H1 (cell line): ENCODE data around the gene CGN. TPM values are rescaled to one million over a fixed set of nuclear protein-coding genes. Genes with fewer than 3 reads are reported as not detected.

ENCODE experiments used
- CTCF ChIA-PET: fragments of 300-600 bp; sonication (Branson Sonifier 250); formaldehyde crosslinking; loops from one replicate; lab custom pipeline; 2021; ENCODE audit not compliant: partially characterized antibody; lab: Charles Lee
- POLR2A ChIA-PET: fragments of 300-600 bp; sonication (Branson Sonifier 250); formaldehyde crosslinking; loops from one replicate; lab custom pipeline; 2021; ENCODE audit warnings: inconsistent platforms; ENCODE audit not compliant: partially characterized antibody; lab: Charles Lee
- DNase-seq, 2 experiments: peaks; one replicate each; pipeline versions ENCODE4 v3.0.0 to v3.0.0-alpha.2; 2010 to 2022; ENCODE audit warnings: low spot score in 2 of 2, low read depth in 1 of 2, mixed read lengths in 1 of 2
- FAIRE-seq: peaks from 2 replicates; lab custom pipeline; 2011; peaks lifted over from hg19 to GRCh38; lab: Jason Lieb, UNC
- H2AFZ ChIP-seq: 2 replicates; pipeline ENCODE4 v1.8.1; 2012; ENCODE audit warnings: low read length, inconsistent platforms
- H2AK5ac ChIP-seq: 2 replicates; pipeline ENCODE4 v1.6.1; 2013; ENCODE audit warnings: low read depth, low read length
- H2BK120ac ChIP-seq: replicated peaks from 2 replicates; pipeline ENCODE3; 2013; ENCODE audit warnings: low read depth, low read length, inconsistent platforms
- H2BK12ac ChIP-seq: 2 replicates; pipeline ENCODE4 v1.6.1; 2013; ENCODE audit warnings: low read depth, low read length
- H2BK15ac ChIP-seq: 2 replicates; pipeline ENCODE4 v1.6.1; 2013; ENCODE audit warnings: low read length
- H2BK20ac ChIP-seq: 2 replicates; pipeline ENCODE4 v1.6.1; 2013; ENCODE audit warnings: low read length
- H2BK5ac ChIP-seq: 2 replicates; pipeline ENCODE4 v1.6.1; 2013; ENCODE audit warnings: low read depth, low read length
- H3K14ac ChIP-seq: 2 replicates; pipeline ENCODE4 v1.6.1; 2013; ENCODE audit warnings: inconsistent platforms; ENCODE audit not compliant: insufficient read length
- H3K18ac ChIP-seq: 2 replicates; pipeline ENCODE4 v1.6.1; 2013; ENCODE audit warnings: low read length; ENCODE audit errors: extremely low read depth
- H3K23ac ChIP-seq: 2 replicates; pipeline ENCODE4 v1.6.1; 2013; ENCODE audit warnings: inconsistent platforms; ENCODE audit not compliant: insufficient read length
- H3K23me2 ChIP-seq: 2 replicates; pipeline ENCODE4 v1.6.1; 2013; ENCODE audit warnings: low read depth, low read length
- H3K27ac ChIP-seq: 2 replicates; pipeline ENCODE4 v1.6.1; 2011; ENCODE audit warnings: low read depth, low read length, inconsistent platforms
- H3K27me3 ChIP-seq, 4 experiments: replicated peaks in 1 of 4; 1 replicate in 1 of 4; 2 replicates in 3 of 4; pipeline versions ENCODE4 v1.6.1 to v1.8.1; 2011 to 2013; ENCODE audit warnings: low read length in 3 of 4, mild to moderate bottlenecking in 3 of 4, inconsistent platforms in 2 of 4, mixed read lengths in 2 of 4, moderate library complexity in 1 of 4; ENCODE audit not compliant: control insufficient read depth in 3 of 4, insufficient read depth in 3 of 4; ENCODE audit errors: extremely low read depth in 1 of 4
- H3K36me3 ChIP-seq, 4 experiments: 2 replicates each; pipeline versions ENCODE4 v1.6.1 to v1.8.1; 2011 to 2013; ENCODE audit warnings: mild to moderate bottlenecking in 4 of 4, low read length in 3 of 4, moderate library complexity in 2 of 4, control low read depth in 1 of 4, inconsistent platforms in 1 of 4; ENCODE audit not compliant: insufficient read depth in 4 of 4, control insufficient read depth in 2 of 4
- H3K4ac ChIP-seq: replicated peaks from 2 replicates; pipeline ENCODE3; 2013; ENCODE audit warnings: low read length, low read depth, mixed read lengths, inconsistent platforms; ENCODE audit not compliant: insufficient read length
- H3K4me1 ChIP-seq, 4 experiments: replicated peaks in 1 of 4; 1 replicate in 1 of 4; 2 replicates in 3 of 4; pipeline versions ENCODE4 v1.6.1 to v1.8.1; 2011 to 2013; ENCODE audit warnings: low read length in 3 of 4, inconsistent platforms in 2 of 4, mixed read lengths in 1 of 4; ENCODE audit not compliant: insufficient read depth in 4 of 4, control insufficient read depth in 3 of 4
- H3K4me2 ChIP-seq, 2 experiments: 2 replicates each; pipeline versions ENCODE4 v1.6.1 to v1.8.1; 2011 to 2013; ENCODE audit warnings: low read depth in 2 of 2, low read length in 2 of 2, control low read depth in 1 of 2, inconsistent platforms in 1 of 2, mild to moderate bottlenecking in 1 of 2; ENCODE audit not compliant: insufficient read depth in 1 of 2
- H3K4me3 ChIP-seq, 4 experiments: fragments of 200-600, 300-600 bp in 1 of 4; sonication (generic), shearing (Covaris generic), sonication (Bioruptor Twin) in 1 of 4; 2 replicates each; pipeline versions ENCODE4 v1.5.1 to v1.8.1; 2011 to 2016; ENCODE audit warnings: low read length in 4 of 4, low read depth in 3 of 4, control low read depth in 2 of 4, inconsistent platforms in 2 of 4, mild to moderate bottlenecking in 2 of 4, mixed read lengths in 1 of 4, moderate library complexity in 1 of 4; ENCODE audit not compliant: insufficient read depth in 2 of 4; ENCODE audit errors: extremely low read depth in 1 of 4
- H3K56ac ChIP-seq: replicated peaks from 2 replicates; pipeline ENCODE3; 2013; ENCODE audit warnings: low read depth, mild to moderate bottlenecking, mixed read lengths, low read length, inconsistent platforms; ENCODE audit not compliant: insufficient read length
- H3K79me1 ChIP-seq: 2 replicates; pipeline ENCODE4 v1.6.1; 2013; ENCODE audit warnings: low read depth, low read length, control low read depth
- H3K79me2 ChIP-seq, 2 experiments: 2 replicates each; pipeline versions ENCODE4 v1.6.1 to v1.8.1; 2012 to 2013; ENCODE audit warnings: low read length in 2 of 2, mild to moderate bottlenecking in 2 of 2, inconsistent platforms in 1 of 2; ENCODE audit not compliant: insufficient read depth in 2 of 2, control insufficient read depth in 1 of 2
- H3K9ac ChIP-seq, 4 experiments: replicated peaks in 1 of 4; 1 replicate in 1 of 4; 2 replicates in 3 of 4; pipeline versions ENCODE4 v1.6.1 to v1.8.1; 2011 to 2013; ENCODE audit warnings: low read depth in 3 of 4, low read length in 3 of 4, control low read depth in 2 of 4, mild to moderate bottlenecking in 2 of 4, moderate library complexity in 2 of 4, inconsistent platforms in 1 of 4; ENCODE audit errors: extremely low read depth in 1 of 4
- H3K9me3 ChIP-seq, 2 experiments: 2 replicates each; pipeline versions ENCODE4 v1.6.1 to v1.8.1; 2012 to 2013; ENCODE audit warnings: mild to moderate bottlenecking in 2 of 2, moderate library complexity in 2 of 2, control low read depth in 1 of 2, inconsistent platforms in 1 of 2, low read depth in 1 of 2, low read length in 1 of 2, mixed read lengths in 1 of 2; ENCODE audit not compliant: insufficient read depth in 2 of 2
- H4K20me1 ChIP-seq, 2 experiments: replicated peaks in 1 of 2; 2 replicates each; pipeline versions ENCODE3 to v1.8.1; 2011 to 2013; ENCODE audit warnings: inconsistent platforms in 2 of 2, low read length in 2 of 2, mild to moderate bottlenecking in 1 of 2; ENCODE audit not compliant: insufficient read depth in 2 of 2, control insufficient read depth in 1 of 2
- H4K5ac ChIP-seq: 2 replicates; pipeline ENCODE4 v1.6.1; 2013; ENCODE audit warnings: low read length, low read depth, mixed read lengths, inconsistent platforms; ENCODE audit not compliant: insufficient read length
- H4K8ac ChIP-seq: 2 replicates; pipeline ENCODE4 v1.8.0; 2013; ENCODE audit warnings: mild to moderate bottlenecking, moderate library complexity, low read length, inconsistent platforms; ENCODE audit not compliant: insufficient read depth; ENCODE audit errors: extremely low read depth
- H4K91ac ChIP-seq: replicated peaks from 2 replicates; pipeline ENCODE3; 2013; ENCODE audit warnings: low read length, mixed read lengths, inconsistent platforms; ENCODE audit not compliant: insufficient read length
- CBX8 ChIP-seq: fragments of 300-800, 300-1000 bp; sonication (generic); IDR thresholded peaks from 2 replicates; pipeline ENCODE4 v1.7.1; 2016; ENCODE audit warnings: low read depth, low read length, borderline replicate concordance
- JUN ChIP-seq: IDR thresholded peaks from 2 replicates; pipeline ENCODE4 v1.6.1; 2011; ENCODE audit warnings: low read depth, mild to moderate bottlenecking, improper control_type of control experiment, low read length
- MAFK ChIP-seq: IDR thresholded peaks from 2 replicates; pipeline ENCODE4 v1.6.1; 2012; ENCODE audit warnings: low read depth, mild to moderate bottlenecking, improper control_type of control experiment, low read length
- POLR2AphosphoS5 ChIP-seq: IDR thresholded peaks from 2 replicates; pipeline ENCODE4 v1.6.1; 2011; ENCODE audit warnings: low read depth, low read length
- RAD21 ChIP-seq, 2 experiments: IDR thresholded peaks in 1 of 2; conservative IDR thresholded peaks in 1 of 2; 2 replicates each; pipeline ENCODE4 v1.6.1; 2011; ENCODE audit warnings: low read depth in 2 of 2, low read length in 2 of 2, improper control_type of control experiment in 1 of 2, inconsistent platforms in 1 of 2, mild to moderate bottlenecking in 1 of 2, moderate library complexity in 1 of 2
- SAP30 ChIP-seq: fragments of 300-600 bp; sonication (generic); IDR thresholded peaks from 2 replicates; pipeline ENCODE4 v1.7.1; 2012; ENCODE audit warnings: low read length, moderate library complexity, mild to moderate bottlenecking, inconsistent platforms; ENCODE audit not compliant: insufficient read depth, insufficient replicate concordance
- YY1 ChIP-seq: IDR thresholded peaks from 2 replicates; pipeline ENCODE4 v1.6.1; 2011; ENCODE audit warnings: low read depth, mild to moderate bottlenecking, low read length
- WGBS, 2 experiments: shearing (Covaris generic) in 1 of 2; methylation state at CpG; one replicate each; pipeline versions ENCODE4 v1.1.6 to v1.1.7; 2013 to 2015; ENCODE audit warnings: low lambda C conversion rate in 2 of 2, mixed read lengths in 2 of 2, inconsistent platforms in 1 of 2, low coverage in 1 of 2, missing lambda C conversion rate in 1 of 2; ENCODE audit not compliant: insufficient replicate concordance in 2 of 2, insufficient coverage in 1 of 2, insufficient read length in 1 of 2; ENCODE audit errors: extremely low coverage in 1 of 2, missing lambda C conversion rate in 1 of 2; 5-methylcytosine and 5-hydroxymethylcytosine counted together
- polyA plus RNA-seq, 7 experiments: library from polyadenylated mRNA; depleted of rRNA in 3 of 7; stranded (reverse) in 5 of 7; unstranded in 2 of 7; fragments of >200 nt in 5 of 7; fragments of 200-250 nt in 2 of 7; gene quantifications; 1 replicate in 5 of 7; 2 replicates in 1 of 7; 4 replicates in 1 of 7; pipeline versions ENCODE4 v1.2.1 to v1.2.3, GENCODE V29; 2011 to 2013; ENCODE audit warnings: missing spikeins in 2 of 7, mixed read lengths in 2 of 7
- total RNA-seq: library from RNA; stranded (reverse); fragmentation: NEBNext Ultra II Directional; extraction: Animal tissue kit (Norgen Biotek cat#: 25700); gene quantifications from 2 replicates; pipeline ENCODE4 v1.2.1, GENCODE V29; 2021

CGN gene
- total and polyA plus RNA-seq, 2 of the 8 experiments (the other 6 are each of a cell fraction or from before 2014, with no cell fraction given): 15.9 to 52.7 TPM

GRCh38 chr1:151514366-151514765 lies 3.2 kb downstream of the CGN start:
- H2BK5ac ChIP-seq: peak overlapping the region; percentile 97
- H3K23me2 ChIP-seq: peaks cover 24% of the 10 kb centered on the region
- no peak for DNase-seq
- H3K79me2 ChIP-seq: peaks cover 0 to 47% of the 10 kb centered on the region in 2 experiments; a peak in 2 of 4 replicates
- peak overlapping the region; percentile 40 for H3K4ac ChIP-seq
- H3K27me3 ChIP-seq: 0 out of 7 replicates have a peak, but pooled peaks cover 0 to 3% (median 0%) of the 10 kb centered on the region in 4 experiments
- H2BK12ac ChIP-seq: peak overlapping the region; percentile 100
- H2BK120ac ChIP-seq: peak overlapping the region; percentile 59
- peaks cover 19 to 36% (median 21%) of the 10 kb centered on the region in 4 experiments for H3K4me1 ChIP-seq
- H3K4me3 ChIP-seq: peak overlapping the region in 2 of 4 experiments; percentile 80 to 85; a peak in 2 of 8 replicates
- H3K14ac ChIP-seq: no peak overlapping the region
- no peaks in the 10 kb centered on the region for H3K9me3 ChIP-seq
- H4K8ac ChIP-seq: no peak overlapping the region
- peak overlapping the region; percentile 29 for H2BK20ac ChIP-seq
- WGBS, 2 experiments: 80% methylated on average over 4 of the region's 4 CpGs; no CpG with 5 or more reads in 1 of the 2 experiments
- H4K20me1 ChIP-seq: peaks cover 0 to 2% of the 10 kb centered on the region in 2 experiments
- H3K56ac ChIP-seq: no peak overlapping the region
- H3K4me2 ChIP-seq: peak overlapping the region; percentile 83 to 98
- H2AK5ac ChIP-seq: peak overlapping the region; percentile 88
- CTCF ChIA-PET: interaction anchor here (0.6 to 1.3 kb wide), 4 partner anchors 13 to 1300 kb away, joined by 3 read pairs; no protein-coding TSS in a partner anchor
- FAIRE-seq: no peak
- peak overlapping the region; percentile 16 for H4K5ac ChIP-seq
- peaks cover 7 to 10% (median 8%) of the 10 kb centered on the region in 4 experiments; a peak in 7 of 8 replicates for H3K36me3 ChIP-seq
- POLR2A ChIA-PET: interaction anchor here (0.6 to 17.1 kb wide), 4 partner anchors 9 to 48 kb away, joined by 3 to 283 read pairs (median 29); partner anchors contain the start of gene TUFT1
- peak overlapping the region; percentile 66 for H4K91ac ChIP-seq
- H3K79me1 ChIP-seq: peaks cover 14% of the 10 kb centered on the region
- no peak overlapping the region for H3K23ac ChIP-seq
- peak overlapping the region; percentile 74 for H3K27ac ChIP-seq
- H3K18ac ChIP-seq: peak overlapping the region; percentile 84
- no peak overlapping the region for H2AFZ ChIP-seq
- H2BK15ac ChIP-seq: peak overlapping the region; percentile 94
- TF ChIP-seq POLR2AphosphoS5: no peak
- no peak for TF ChIP-seq MAFK
- no peak for TF ChIP-seq YY1
- no peak for TF ChIP-seq JUN
- no peak for TF ChIP-seq CBX8
- no peak for TF ChIP-seq RAD21 (IDR thresholded peaks at IDR 0.05 in 1 of 2, conservative IDR thresholded peaks at IDR 0.05 in 1 of 2; ENCODE audit: low read depth in 2 of 2, low read length in 2 of 2)
- TF ChIP-seq SAP30: no peak
- H3K9ac ChIP-seq: peak overlapping the region in 1 of 4 experiments; percentile 65; a peak in 1 of 7 replicates
